Spleen (tissue), 11 donors: ENCODE results near the gene SNRPB2. TPM values are rescaled to one million over a fixed set of nuclear protein-coding genes. Genes with fewer than 3 reads are reported as not detected.

Source experiments
- DNase-seq: peaks from one replicate; pipeline ENCODE4 v3.0.0-alpha.2; 2020
- H3K27ac ChIP-seq, 8 donors: fragments of 200-600 bp; sonication (generic) in 7 of 8; 1 replicate in 4 of 8; 2 replicates in 4 of 8; pipeline versions ENCODE4 v1.5.0 to v1.8.0; 2016 to 2021; ENCODE audit warnings: inconsistent platforms in 4 of 8, mild to moderate bottlenecking in 4 of 8, moderate library complexity in 1 of 8
- H3K27me3 ChIP-seq, 7 donors: fragments of 200-600 bp; sonication (generic) in 6 of 7; replicated peaks in 1 of 7; 1 replicate in 4 of 7; 2 replicates in 3 of 7; pipeline versions ENCODE4 v1.5.0 to v1.8.0; 2016 to 2021; ENCODE audit warnings: inconsistent platforms in 3 of 7, mild to moderate bottlenecking in 1 of 7
- H3K36me3 ChIP-seq, 6 donors: fragments of 200-600 bp; sonication (generic) in 5 of 6; 1 replicate in 4 of 6; 2 replicates in 2 of 6; pipeline versions ENCODE4 v1.5.0 to v1.8.0; 2016 to 2021; ENCODE audit warnings: inconsistent platforms in 2 of 6
- H3K4me1 ChIP-seq, 6 donors: fragments of 200-600 bp; sonication (generic) in 5 of 6; 1 replicate in 3 of 6; 2 replicates in 3 of 6; pipeline versions ENCODE4 v1.5.0 to v1.8.0; 2016 to 2021; ENCODE audit warnings: inconsistent platforms in 3 of 6
- H3K4me3 ChIP-seq, 8 donors: fragments of 200-600 bp; sonication (generic) in 7 of 8; 1 replicate in 4 of 8; 2 replicates in 4 of 8; pipeline versions ENCODE4 v1.5.0 to v1.8.0; 2016 to 2021; ENCODE audit warnings: inconsistent platforms in 4 of 8, mild to moderate bottlenecking in 4 of 8, moderate library complexity in 2 of 8
- H3K9me3 ChIP-seq, 8 donors: fragments of 200-600 bp; sonication (generic) in 7 of 8; 1 replicate in 4 of 8; 2 replicates in 4 of 8; pipeline versions ENCODE4 v1.5.0 to v1.8.0; 2016 to 2021; ENCODE audit warnings: inconsistent platforms in 4 of 8
- POLR2A ChIP-seq, 3 donors: fragments of 450-650 bp; IDR thresholded peaks; one replicate each; pipeline ENCODE4 v1.5.1; 2017; ENCODE audit warnings: antibody characterized with exemption in 3 of 3, mild to moderate bottlenecking in 1 of 3
- POLR2AphosphoS5 ChIP-seq, 3 donors: sonication (generic); formaldehyde crosslinking; IDR thresholded peaks; one replicate each; pipeline ENCODE4 v1.5.1; 2017; ENCODE audit warnings: antibody characterized with exemption in 3 of 3
- WGBS, 5 donors: extraction: QIAGEN DNeasy Blood & Tissue Kit in 3 of 5; methylation state at CpG; one replicate each; pipeline versions ENCODE4 v1.1.5 to v1.1.7; 2013 to 2018; 5-methylcytosine and 5-hydroxymethylcytosine counted together
- intact Hi-C: fragments of 100-400 bp; cut with DNase I; formaldehyde crosslinking; loops from one replicate; pipeline ENCODE4 v1.15.0; 2023; ENCODE audit warnings: low total_unique reads
- polyA plus RNA-seq, 3 donors: library from polyadenylated mRNA; stranded (reverse); fragments of 200-250 nt; gene quantifications; one replicate each; pipeline ENCODE4 v1.2.1, GENCODE V29; 2013
- total RNA-seq, 7 donors: library from RNA; depleted of rRNA in 3 of 7; stranded (reverse); fragments of >200 nt in 3 of 7; fragmentation: NEBNext Ultra II Directional in 4 of 7; extraction: Animal tissue kit (Norgen Biotek cat#: 25700) in 4 of 7; gene quantifications; one replicate each; pipeline versions ENCODE4 v1.1.0 to v1.2.1, GENCODE V29; 2016 to 2021
- TF ChIP-seq, protein P1 (sequence below), 11 experiments: fragments of 200-600 bp in 7 of 11; fragments of 450-650 bp in 4 of 11; sonication (generic) in 4 of 11; IDR thresholded peaks in 8 of 11; conservative IDR thresholded peaks in 3 of 11; 1 replicate in 7 of 11; 2 replicates in 4 of 11; pipeline versions ENCODE4 v1.4.0 to v1.8.0; 2016 to 2021; ENCODE audit warnings: antibody characterized with exemption in 11 of 11, inconsistent platforms in 4 of 11, mild to moderate bottlenecking in 1 of 11
- donor health status: healthy with polysubstance abuse.
- donor health status: DM: no; HTN: no; CAD: no; lungs with moderate emphysema.
- donor health status: DM: no; HTN: no; CAD: no.
- donor health status: Bipolar disorder and iron deficiency.
- donor health status: healthy.
- donor health status: DM: no; HTN: no; CAD: no.
- donor health status: DM: yes; HTN: yes; CAD: no.

Gene SNRPB2
- total and polyA plus RNA-seq, 10 donors = 20.3 to 68.8 (median 40.9) TPM

- DNase-seq = no peak
- WGBS, 5 donors = 47 to 77% (median 53%) methylated on average over 2 of the region's 2 CpGs
- H3K4me3 ChIP-seq = no peak overlapping the region
- peaks cover 0 to 10% (median 0%) of the 10 kb centered on the region in 8 donors for H3K9me3 ChIP-seq
- H3K4me1 ChIP-seq = peaks cover 0 to 6% (median 0%) of the 10 kb centered on the region in 6 donors
- no peaks in the 10 kb centered on the region for H3K36me3 ChIP-seq
- TF ChIP-seq, protein P1, sequence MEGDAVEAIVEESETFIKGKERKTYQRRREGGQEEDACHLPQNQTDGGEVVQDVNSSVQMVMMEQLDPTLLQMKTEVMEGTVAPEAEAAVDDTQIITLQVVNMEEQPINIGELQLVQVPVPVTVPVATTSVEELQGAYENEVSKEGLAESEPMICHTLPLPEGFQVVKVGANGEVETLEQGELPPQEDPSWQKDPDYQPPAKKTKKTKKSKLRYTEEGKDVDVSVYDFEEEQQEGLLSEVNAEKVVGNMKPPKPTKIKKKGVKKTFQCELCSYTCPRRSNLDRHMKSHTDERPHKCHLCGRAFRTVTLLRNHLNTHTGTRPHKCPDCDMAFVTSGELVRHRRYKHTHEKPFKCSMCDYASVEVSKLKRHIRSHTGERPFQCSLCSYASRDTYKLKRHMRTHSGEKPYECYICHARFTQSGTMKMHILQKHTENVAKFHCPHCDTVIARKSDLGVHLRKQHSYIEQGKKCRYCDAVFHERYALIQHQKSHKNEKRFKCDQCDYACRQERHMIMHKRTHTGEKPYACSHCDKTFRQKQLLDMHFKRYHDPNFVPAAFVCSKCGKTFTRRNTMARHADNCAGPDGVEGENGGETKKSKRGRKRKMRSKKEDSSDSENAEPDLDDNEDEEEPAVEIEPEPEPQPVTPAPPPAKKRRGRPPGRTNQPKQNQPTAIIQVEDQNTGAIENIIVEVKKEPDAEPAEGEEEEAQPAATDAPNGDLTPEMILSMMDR (IDR thresholded peaks at IDR 0.05 in 8 of 11, conservative IDR thresholded peaks at IDR 0.05 in 3 of 11) = no peak
- TF ChIP-seq POLR2A (IDR thresholded peaks at IDR 0.05) (no peak), POLR2AphosphoS5 (IDR thresholded peaks at IDR 0.05) (no peak)
- H3K27ac ChIP-seq = no peak overlapping the region
- intact Hi-C loops = no loop called here
- peaks cover 0 to 9% (median 0%) of the 10 kb centered on the region in 7 donors for H3K27me3 ChIP-seq
These were observed 28.8 kb downstream of the SNRPB2 start for GRCh38 chr20:16758454-16759180.

GRCh38 chr20:16759181-16759563 lies 29.3 kb downstream of the SNRPB2 start:
- H3K9me3 ChIP-seq = peaks cover 0 to 10% (median 0%) of the 10 kb centered on the region in 8 donors
- 79 to 90% (median 83%) methylated on average over 1 of the region's 1 CpG for WGBS, 5 donors
- TF ChIP-seq, protein P1 (IDR thresholded peaks at IDR 0.05 in 8 of 11, conservative IDR thresholded peaks at IDR 0.05 in 3 of 11) = no peak
- TF ChIP-seq POLR2AphosphoS5 (IDR thresholded peaks at IDR 0.05) = no peak
- TF ChIP-seq POLR2A (IDR thresholded peaks at IDR 0.05) = no peak
- peaks cover 0 to 6% (median 0%) of the 10 kb centered on the region in 6 donors for H3K4me1 ChIP-seq
- intact Hi-C loops = no loop called here
- H3K36me3 ChIP-seq = no peaks in the 10 kb centered on the region
- H3K27me3 ChIP-seq = peaks cover 0 to 15% (median 0%) of the 10 kb centered on the region in 7 donors
- DNase-seq = no peak
- no peak overlapping the region for H3K27ac ChIP-seq
- no peak overlapping the region for H3K4me3 ChIP-seq

GRCh38 chr20:16760431-16761304 lies 30.8 kb downstream of the SNRPB2 start:
- 61 to 70% (median 65%) methylated on average over 11 of the region's 11 CpGs for WGBS, 5 donors

More at GRCh38 chr20:16760431-16761304, 30.8 kb downstream of the SNRPB2 start:
- Histone ChIP-seq H3K27ac (no peak overlapping the region), H3K9me3 (peaks cover 0 to 4% (median 0%) of the 10 kb centered on the region in 8 donors), H3K27me3 (peaks cover 0 to 27% (median 0%) of the 10 kb centered on the region in 7 donors), H3K36me3 (no peaks in the 10 kb centered on the region), H3K4me1 (peaks cover 0 to 6% (median 0%) of the 10 kb centered on the region in 6 donors), H3K4me3 (no peak overlapping the region)
- intact Hi-C loops = no loop called here
- TF ChIP-seq, protein P1 (IDR thresholded peaks at IDR 0.05 in 8 of 11, conservative IDR thresholded peaks at IDR 0.05 in 3 of 11) = no peak
- TF ChIP-seq POLR2AphosphoS5 (IDR thresholded peaks at IDR 0.05) (no peak), POLR2A (IDR thresholded peaks at IDR 0.05) (no peak)
- DNase-seq = no peak
